Karpas-422 (cell line): ENCODE data around the gene CA14. TPM values are rescaled to one million over a fixed set of nuclear protein-coding genes. Genes with fewer than 3 reads are reported as not detected.
"Not testable (repeated sequence)": the region's sequence is repeated elsewhere in the genome, so short reads cannot be mapped to it uniquely, and the experiment has no call there.

Source experiments
- DNase-seq: peaks from one replicate; pipeline ENCODE4 v3.0.0-alpha.2; 2015
- H2AFZ ChIP-seq: fragments of 200-600 bp; sonication (generic); 2 replicates; pipeline ENCODE4 v1.6.1; 2014; ENCODE audit warnings: antibody characterized with exemption, low read length, mixed read lengths
- H3K27ac ChIP-seq: fragments of 200-600 bp; sonication (generic); 2 replicates; pipeline ENCODE4 v1.5.1; 2014; ENCODE audit warnings: mild to moderate bottlenecking, low read length, moderate library complexity
- H3K27me3 ChIP-seq: fragments of 200-600 bp; sonication (generic); 2 replicates; pipeline ENCODE4 v1.6.1; 2014; ENCODE audit warnings: low read length, mixed read lengths
- H3K36me3 ChIP-seq: fragments of 200-600 bp; sonication (generic); 2 replicates; pipeline ENCODE4 v1.6.1; 2014; ENCODE audit warnings: low read length, mixed read lengths; ENCODE audit not compliant: insufficient read depth
- H3K4me1 ChIP-seq: fragments of 200-600 bp; sonication (generic); 2 replicates; pipeline ENCODE4 v1.6.1; 2014; ENCODE audit warnings: mild to moderate bottlenecking, low read length, mixed read lengths
- H3K4me2 ChIP-seq: fragments of 200-600 bp; sonication (generic); 2 replicates; pipeline ENCODE4 v1.6.1; 2014; ENCODE audit warnings: low read length, low read depth, mild to moderate bottlenecking; ENCODE audit not compliant: poor library complexity, severe bottlenecking
- H3K4me3 ChIP-seq: fragments of 200-600 bp; sonication (generic); 2 replicates; pipeline ENCODE4 v1.5.1; 2014; ENCODE audit warnings: mild to moderate bottlenecking, antibody characterized with exemption, low read length, mixed read lengths
- H3K79me2 ChIP-seq: fragments of 200-600 bp; sonication (generic); 2 replicates; pipeline ENCODE4 v1.6.1; 2014; ENCODE audit warnings: mild to moderate bottlenecking, low read length, mixed read lengths
- H3K9ac ChIP-seq: fragments of 200-600 bp; sonication (generic); 2 replicates; pipeline ENCODE4 v1.6.0; 2014; ENCODE audit warnings: low read length
- H3K9me2 ChIP-seq: fragments of 200-600 bp; sonication (generic), shearing (Covaris generic); replicated peaks from 2 replicates; pipeline ENCODE4 v1.6.0; 2014; ENCODE audit warnings: mild to moderate bottlenecking, low read length, moderate library complexity; ENCODE audit not compliant: insufficient read depth
- H3K9me3 ChIP-seq: fragments of 300-700, 200-600 bp; sonication (generic); 2 replicates; pipeline ENCODE4 v1.6.1; 2014; ENCODE audit warnings: low read length, mixed read lengths
- H4K20me1 ChIP-seq: fragments of 200-600 bp; sonication (generic); 2 replicates; pipeline ENCODE4 v1.6.1; 2014; ENCODE audit warnings: mild to moderate bottlenecking, antibody characterized with exemption, low read length, low read depth; ENCODE audit not compliant: insufficient read depth
- total RNA-seq: library from RNA; depleted of rRNA; stranded (reverse); fragments of >200 nt; shearing (Covaris generic); gene quantifications from 2 replicates; pipeline ENCODE4 v1.2.3, GENCODE V29; 2014; ENCODE audit warnings: low replicate concordance; rRNA removed

Gene CA14
- total RNA-seq: 0.22 and 0.45 TPM in 2 replicates

DNA sequence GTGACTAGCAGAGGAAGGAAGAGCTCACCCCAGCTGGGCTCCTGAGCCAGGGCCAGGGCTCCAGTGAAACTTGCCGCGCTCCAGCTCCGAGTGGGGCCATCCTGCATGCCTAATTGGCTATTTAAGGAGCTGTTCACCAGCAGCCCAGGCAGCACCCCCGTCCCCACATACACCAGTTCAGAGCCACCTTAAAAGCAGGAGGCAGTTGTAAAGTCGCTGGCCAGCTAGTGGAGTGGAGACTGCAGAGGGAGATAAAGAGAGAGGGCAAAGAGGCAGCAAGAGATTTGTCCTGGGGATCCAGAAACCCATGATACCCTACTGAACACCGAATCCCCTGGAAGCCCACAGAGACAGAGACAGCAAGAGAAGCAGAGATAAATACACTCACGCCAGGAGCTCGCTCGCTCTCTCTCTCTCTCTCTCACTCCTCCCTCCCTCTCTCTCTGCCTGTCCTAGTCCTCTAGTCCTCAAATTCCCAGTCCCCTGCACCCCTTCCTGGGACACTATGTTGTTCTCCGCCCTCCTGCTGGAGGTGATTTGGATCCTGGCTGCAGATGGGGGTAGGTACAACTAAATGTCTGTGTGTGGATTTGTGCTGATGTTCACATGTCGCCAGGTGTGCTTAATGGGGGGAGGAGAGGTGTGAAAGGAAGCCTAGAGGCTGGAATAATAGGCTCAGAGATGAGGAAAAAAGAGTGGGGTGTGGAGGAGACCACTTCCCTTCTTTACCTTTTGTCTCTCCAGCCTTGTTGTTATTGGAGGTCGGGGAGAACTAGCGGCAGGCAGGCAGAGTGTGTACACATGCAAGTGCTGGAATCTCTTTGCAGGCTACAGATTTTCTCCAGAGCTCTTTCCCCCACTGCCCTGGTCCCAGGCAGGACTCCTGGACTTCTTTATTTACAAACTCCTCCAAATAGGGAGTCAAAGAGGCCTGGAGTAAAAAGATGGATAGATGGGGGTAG lies at the start of gene CA14:
CA14 (plus strand) TSS at position 151 of the 962 bp plus-strand sequence; CDS start at position 506, 355 bp downstream.
- Histone ChIP-seq H4K20me1 (no peaks in the 10 kb centered on the region), H3K79me2 (no peaks in the 10 kb centered on the region), H3K4me3 (peak within 1 kb of the TSS; percentile 65; the same call in 1 of the 2 replicates), H3K9me2 (no peaks in the 10 kb centered on the region), H3K27me3 (peaks cover 3% of the 10 kb centered on the region; the same call in 1 of the 2 replicates), H3K36me3 (no peaks in the 10 kb centered on the region), H3K4me2 (peak within 1 kb of the TSS; percentile 78), H3K4me1 (peaks cover 41% of the 10 kb centered on the region), H3K9me3 (no peaks in the 10 kb centered on the region), H2AFZ (peak within 1 kb of the TSS; percentile 98; the same call in 1 of the 2 replicates), H3K27ac (no peak within 1 kb of the TSS), H3K9ac (peak within 1 kb of the TSS; percentile 65)
- DNase-seq: no peak

GRCh38 chr1:150208460-150208859 lies 49.1 kb upstream of the CA14 start:
- H3K27me3 ChIP-seq, H3K36me3 ChIP-seq, H3K9me3 ChIP-seq, H3K27ac ChIP-seq, H3K9ac ChIP-seq, DNase-seq, H4K20me1 ChIP-seq, H3K4me3 ChIP-seq, H3K4me1 ChIP-seq, H3K9me2 ChIP-seq, H2AFZ ChIP-seq, H3K4me2 ChIP-seq, H3K79me2 ChIP-seq: not testable (repeated sequence)

DNA sequence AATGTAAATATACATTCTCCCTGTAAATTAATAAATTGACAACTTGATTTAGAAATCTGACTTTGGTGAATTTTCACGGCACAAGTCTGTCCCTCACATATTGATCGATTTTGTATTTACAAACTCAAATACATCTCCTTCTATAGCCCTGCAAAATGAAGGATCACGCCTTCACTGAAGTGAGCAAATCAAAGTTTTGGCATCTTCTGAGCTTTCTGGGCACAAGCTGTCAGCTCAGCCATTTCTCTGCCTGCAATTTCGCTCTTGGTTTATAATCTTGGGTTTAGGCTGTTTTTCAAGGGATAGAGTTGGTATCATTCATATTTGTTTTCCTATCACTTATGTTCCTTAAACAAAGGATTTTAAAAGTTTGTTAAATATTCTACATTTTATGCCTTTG lies 47.5 kb upstream of the CA14 start:
- no peaks in the 10 kb centered on the region for H3K9me3 ChIP-seq
- no peak overlapping the region for H3K4me3 ChIP-seq
- H3K9me2 ChIP-seq: no peaks in the 10 kb centered on the region
- H3K36me3 ChIP-seq: no peaks in the 10 kb centered on the region
- H4K20me1 ChIP-seq: no peaks in the 10 kb centered on the region
- H2AFZ ChIP-seq: no peak overlapping the region
- no peak for DNase-seq
- H3K27ac ChIP-seq: no peak overlapping the region
- H3K79me2 ChIP-seq: no peaks in the 10 kb centered on the region
- no peak overlapping the region for H3K9ac ChIP-seq
- peaks cover 13% of the 10 kb centered on the region for H3K4me1 ChIP-seq
- H3K4me2 ChIP-seq: no peak overlapping the region
- H3K27me3 ChIP-seq: no peaks in the 10 kb centered on the region

GRCh38 chr1:150210706-150211105 lies 46.9 kb upstream of the CA14 start:
- no peak for DNase-seq
- Histone ChIP-seq H3K4me2 (no peak overlapping the region), H3K36me3 (no peaks in the 10 kb centered on the region), H3K9ac (no peak overlapping the region), H3K4me1 (peaks cover 13% of the 10 kb centered on the region), H3K4me3 (no peak overlapping the region), H3K79me2 (no peaks in the 10 kb centered on the region), H3K27ac (no peak overlapping the region), H3K9me2 (no peaks in the 10 kb centered on the region), H3K9me3 (no peaks in the 10 kb centered on the region), H2AFZ (no peak overlapping the region), H4K20me1 (no peaks in the 10 kb centered on the region), H3K27me3 (no peaks in the 10 kb centered on the region)

DNA sequence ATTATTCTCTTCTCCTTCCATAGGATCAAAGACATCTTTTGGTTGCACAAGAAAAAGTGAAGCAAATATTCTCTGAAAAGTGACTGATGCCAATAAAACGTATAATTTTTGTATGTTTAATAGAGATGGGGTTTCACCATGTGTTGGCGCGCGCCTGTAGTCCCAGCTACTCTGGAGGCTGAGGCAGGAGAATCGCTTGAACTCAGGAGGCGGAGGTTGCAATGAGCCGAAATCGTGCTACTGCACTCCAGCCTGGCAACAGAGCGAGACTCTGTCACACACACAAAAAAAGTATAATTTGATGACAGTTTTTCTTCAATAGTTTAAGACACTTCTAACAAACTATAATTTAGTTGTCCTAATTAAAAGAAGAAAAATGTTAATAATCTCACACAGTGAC lies 45.5 kb upstream of the CA14 start:
- no peak overlapping the region for H3K4me2 ChIP-seq
- no peaks in the 10 kb centered on the region for H3K9me2 ChIP-seq
- no peak overlapping the region for H3K4me3 ChIP-seq
- H2AFZ ChIP-seq: no peak overlapping the region
- H3K4me1 ChIP-seq: peaks cover 13% of the 10 kb centered on the region
- H3K36me3 ChIP-seq: no peaks in the 10 kb centered on the region
- no peaks in the 10 kb centered on the region for H3K9me3 ChIP-seq
- H3K79me2 ChIP-seq: no peaks in the 10 kb centered on the region
- no peaks in the 10 kb centered on the region for H3K27me3 ChIP-seq
- H4K20me1 ChIP-seq: no peaks in the 10 kb centered on the region
- no peak for DNase-seq
- no peak overlapping the region for H3K27ac ChIP-seq
- H3K9ac ChIP-seq: no peak overlapping the region

DNA sequence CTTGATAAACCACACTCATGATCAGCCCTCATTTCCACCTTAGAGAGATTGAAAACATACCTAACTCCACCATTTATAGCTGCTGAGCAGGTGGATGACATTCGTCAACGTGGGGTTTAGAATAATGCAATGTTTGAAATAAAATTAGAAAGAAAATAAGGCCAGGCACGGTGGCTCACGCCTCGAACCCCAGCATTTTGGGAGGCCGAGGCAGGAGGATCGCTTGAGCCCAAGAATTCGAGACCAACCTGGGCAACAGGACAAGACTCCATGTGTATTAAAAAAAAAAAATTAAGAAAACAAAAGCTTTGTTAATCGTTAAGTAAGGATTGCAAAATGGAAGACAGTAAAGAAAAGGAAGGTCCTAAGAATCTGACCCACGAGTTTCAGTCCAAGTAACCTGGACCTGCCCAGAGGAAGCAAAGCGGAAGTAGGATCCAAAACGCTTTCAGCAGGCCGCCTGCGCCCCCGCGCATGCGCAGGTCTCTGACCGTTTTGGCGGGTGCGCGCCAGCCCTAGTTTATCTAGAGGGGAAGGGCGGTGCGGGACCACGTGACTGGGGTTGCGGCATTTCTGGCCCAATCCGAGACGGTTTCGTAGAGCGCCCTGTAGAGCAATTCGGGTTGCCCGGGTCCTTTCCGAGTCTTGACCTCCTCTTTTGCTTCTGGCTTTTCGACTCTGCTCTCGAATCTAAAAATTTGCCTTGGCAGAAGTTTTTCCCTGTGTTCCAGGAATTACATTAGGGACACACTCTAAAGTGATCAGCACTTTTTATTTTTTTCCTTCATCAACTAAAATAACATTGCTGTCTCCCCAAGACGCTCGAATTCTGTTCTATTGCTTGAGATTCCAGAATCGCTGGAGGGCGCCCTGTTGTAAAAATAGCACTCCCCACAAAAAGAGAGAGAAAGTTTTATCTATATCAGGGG lies 44.1 kb upstream of the CA14 start:
- Histone ChIP-seq H3K4me1 (peaks cover 13% of the 10 kb centered on the region), H3K9me2 (no peaks in the 10 kb centered on the region), H4K20me1 (no peaks in the 10 kb centered on the region), H3K9ac (peak overlapping the region; percentile 69), H3K27ac (peak overlapping the region; percentile 78), H3K4me3 (peak overlapping the region; percentile 68), H3K9me3 (no peaks in the 10 kb centered on the region), H3K36me3 (peaks cover 3% of the 10 kb centered on the region; the same call in 1 of the 2 replicates), H3K27me3 (no peaks in the 10 kb centered on the region), H2AFZ (peak overlapping the region; percentile 80), H3K4me2 (peak overlapping the region; percentile 95), H3K79me2 (no peaks in the 10 kb centered on the region)
- DNase-seq: peak; percentile 99

- not testable (repeated sequence) for H3K9me3 ChIP-seq, H3K9me2 ChIP-seq, H4K20me1 ChIP-seq, DNase-seq, H3K79me2 ChIP-seq, H3K27me3 ChIP-seq, H3K36me3 ChIP-seq
- Histone ChIP-seq H3K9ac (peak overlapping the region; percentile 69), H2AFZ (peak overlapping the region; percentile 80), H3K4me1 (peaks cover 13% of the 10 kb centered on the region), H3K4me3 (peak overlapping the region; percentile 68), H3K4me2 (peak overlapping the region; percentile 95), H3K27ac (peak overlapping the region; percentile 78)
These were observed 43.3 kb upstream of the CA14 start for GRCh38 chr1:150214099-150214756.
